Measurements from ENCODE around the gene ISM1. TPM values are rescaled to one million over a fixed set of nuclear protein-coding genes. Genes with fewer than 3 reads are reported as not detected.
A peak's percentile ranks its signal among the peaks of the same experiment; 100 is the strongest.

The ISM1 gene
- polyA plus RNA-seq, 1 donor, result 0.81 TPM

DNA sequence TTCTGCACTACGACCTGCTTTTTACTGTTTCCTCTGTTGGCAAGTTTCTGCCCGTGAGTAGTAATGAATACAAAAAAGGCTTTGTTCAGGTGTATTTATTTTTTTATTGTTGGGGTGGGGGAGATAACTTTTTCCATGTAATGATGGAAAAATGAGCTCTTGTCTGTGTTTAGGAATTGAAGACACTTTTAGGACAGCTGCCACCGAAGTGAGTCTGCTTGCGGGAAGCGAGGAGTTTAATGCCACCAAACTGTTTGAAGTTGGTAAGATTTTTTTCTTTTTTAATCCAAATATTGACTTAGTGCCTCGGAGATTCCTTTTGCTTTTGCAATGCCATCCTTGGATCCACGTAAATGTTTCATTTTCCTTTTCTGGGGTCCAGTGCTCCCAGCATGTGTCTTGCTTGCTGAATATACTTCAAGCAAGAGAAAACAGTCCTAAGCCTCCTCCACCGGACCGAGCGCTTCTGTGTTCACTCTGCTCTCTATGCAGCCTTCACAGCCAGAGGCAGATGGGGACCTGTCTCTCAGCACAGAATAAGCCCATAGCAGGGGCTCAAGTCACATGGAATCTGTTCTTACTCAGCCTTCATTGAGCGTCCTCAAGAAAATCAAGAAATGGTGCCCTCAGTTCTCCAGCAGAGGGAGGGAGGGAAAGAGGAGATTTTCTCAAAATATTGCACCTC is 71.3 kb downstream of the ISM1 start:
- Histone ChIP-seq H3K4me3 (ENCODE audit: low read length) (no peak overlapping the region), H3K27me3 (ENCODE audit: control insufficient read depth, insufficient read depth, low read length) (no peaks in the 10 kb centered on the region), H3K9me3 (ENCODE audit: control insufficient read depth, low read depth, low read length) (no peaks in the 10 kb centered on the region), H3K27ac (ENCODE audit: low read length) (peak overlapping the region; percentile 43), H3K36me3 (ENCODE audit: control insufficient read depth, insufficient read depth, low read length) (no peaks in the 10 kb centered on the region), H3K4me1 (ENCODE audit: control insufficient read depth, insufficient read depth, low read length) (peaks cover 28% of the 10 kb centered on the region)
- WGBS (ENCODE audit: insufficient coverage, low lambda C conversion rate), result no CpG with 5 or more reads among the region's 11 CpGs
- DNase-seq, result peak in 1 of 2 donors; percentile 54

DNA sequence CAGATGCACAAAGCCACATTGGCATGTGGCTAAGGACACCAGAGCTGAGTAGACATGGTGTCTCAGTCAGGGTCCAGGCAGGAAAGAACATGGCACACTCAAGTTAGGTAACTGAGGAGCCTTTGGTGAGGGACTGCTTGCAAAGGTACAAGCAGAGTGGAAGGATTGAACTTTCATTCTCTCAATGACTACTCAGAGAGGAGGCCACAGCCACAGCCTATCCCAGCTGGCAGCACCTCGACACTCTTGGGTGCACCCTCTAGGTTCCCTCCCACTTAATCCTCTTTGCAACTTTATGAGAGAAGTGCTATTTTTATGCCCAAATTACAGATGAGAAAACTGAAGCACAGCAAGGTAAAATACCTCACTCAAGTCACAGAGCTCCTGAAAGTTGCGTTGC is 73.4 kb downstream of the ISM1 start:
- Histone ChIP-seq H3K4me3 (ENCODE audit: low read length) (no peak overlapping the region), H3K27me3 (ENCODE audit: control insufficient read depth, insufficient read depth, low read length) (no peaks in the 10 kb centered on the region), H3K9me3 (ENCODE audit: control insufficient read depth, low read depth, low read length) (peaks cover 4% of the 10 kb centered on the region), H3K27ac (ENCODE audit: low read length) (no peak overlapping the region), H3K36me3 (ENCODE audit: control insufficient read depth, insufficient read depth, low read length) (no peaks in the 10 kb centered on the region), H3K4me1 (ENCODE audit: control insufficient read depth, insufficient read depth, low read length) (peaks cover 33% of the 10 kb centered on the region)
- no CpG with 5 or more reads among the region's 2 CpGs for WGBS (ENCODE audit: insufficient coverage, low lambda C conversion rate)
- no peak for DNase-seq

DNA sequence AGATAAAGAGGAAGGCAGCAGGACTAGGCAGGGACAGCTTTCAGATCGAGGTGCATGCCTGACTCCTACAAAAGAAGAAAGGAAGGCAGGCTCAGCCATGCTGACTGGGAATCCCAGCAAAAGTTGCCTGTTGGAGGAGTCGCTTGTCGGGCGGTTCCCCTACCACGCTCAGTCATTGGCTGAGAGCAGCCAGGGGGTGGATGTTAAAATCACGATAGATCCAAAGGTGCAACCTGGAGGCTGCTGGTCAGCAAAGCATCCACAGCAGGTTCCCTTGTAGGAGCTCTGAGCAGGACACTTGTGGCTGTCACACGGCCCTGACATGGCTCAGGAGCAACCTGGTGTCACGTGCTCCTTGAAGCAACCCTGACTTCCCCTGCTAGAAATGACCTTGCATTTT is 74.6 kb downstream of the ISM1 start:
- H3K4me3 ChIP-seq (ENCODE audit: low read length), result no peak overlapping the region
- DNase-seq, result no peak
- no peak overlapping the region for H3K27ac ChIP-seq (ENCODE audit: low read length)
- H3K9me3 ChIP-seq (ENCODE audit: control insufficient read depth, low read depth, low read length), result peaks cover 4% of the 10 kb centered on the region
- H3K4me1 ChIP-seq (ENCODE audit: control insufficient read depth, insufficient read depth, low read length), result peaks cover 30% of the 10 kb centered on the region
- no peaks in the 10 kb centered on the region for H3K27me3 ChIP-seq (ENCODE audit: control insufficient read depth, insufficient read depth, low read length)
- no CpG with 5 or more reads among the region's 8 CpGs for WGBS (ENCODE audit: insufficient coverage, low lambda C conversion rate)
- H3K36me3 ChIP-seq (ENCODE audit: control insufficient read depth, insufficient read depth, low read length), result no peaks in the 10 kb centered on the region

DNA sequence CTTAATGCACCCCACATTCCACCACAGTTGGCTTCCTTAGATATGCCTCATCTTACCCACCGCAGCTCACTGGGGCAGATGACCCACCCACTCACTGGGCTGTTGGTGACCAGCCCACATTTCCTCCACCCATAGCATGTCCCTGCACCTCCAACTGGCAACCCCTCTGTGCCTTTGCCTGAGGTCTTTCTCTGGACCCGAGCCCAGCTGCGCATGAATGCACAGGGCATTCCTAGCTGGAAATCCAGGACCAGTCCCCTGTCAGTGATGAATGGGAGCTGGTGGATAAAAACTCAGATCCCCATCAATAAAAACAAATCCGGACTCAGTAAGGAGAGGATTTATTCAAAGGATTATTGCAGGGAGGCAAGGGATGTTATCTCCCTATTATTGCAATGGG is 75.0 kb downstream of the ISM1 start:
- Histone ChIP-seq H3K4me3 (ENCODE audit: low read length) (no peak overlapping the region), H3K4me1 (ENCODE audit: control insufficient read depth, insufficient read depth, low read length) (peaks cover 26% of the 10 kb centered on the region), H3K9me3 (ENCODE audit: control insufficient read depth, low read depth, low read length) (peaks cover 4% of the 10 kb centered on the region), H3K36me3 (ENCODE audit: control insufficient read depth, insufficient read depth, low read length) (no peaks in the 10 kb centered on the region), H3K27me3 (ENCODE audit: control insufficient read depth, insufficient read depth, low read length) (no peaks in the 10 kb centered on the region), H3K27ac (ENCODE audit: low read length) (no peak overlapping the region)
- DNase-seq, result no peak
- no CpG with 5 or more reads among the region's 4 CpGs for WGBS (ENCODE audit: insufficient coverage, low lambda C conversion rate)

DNA sequence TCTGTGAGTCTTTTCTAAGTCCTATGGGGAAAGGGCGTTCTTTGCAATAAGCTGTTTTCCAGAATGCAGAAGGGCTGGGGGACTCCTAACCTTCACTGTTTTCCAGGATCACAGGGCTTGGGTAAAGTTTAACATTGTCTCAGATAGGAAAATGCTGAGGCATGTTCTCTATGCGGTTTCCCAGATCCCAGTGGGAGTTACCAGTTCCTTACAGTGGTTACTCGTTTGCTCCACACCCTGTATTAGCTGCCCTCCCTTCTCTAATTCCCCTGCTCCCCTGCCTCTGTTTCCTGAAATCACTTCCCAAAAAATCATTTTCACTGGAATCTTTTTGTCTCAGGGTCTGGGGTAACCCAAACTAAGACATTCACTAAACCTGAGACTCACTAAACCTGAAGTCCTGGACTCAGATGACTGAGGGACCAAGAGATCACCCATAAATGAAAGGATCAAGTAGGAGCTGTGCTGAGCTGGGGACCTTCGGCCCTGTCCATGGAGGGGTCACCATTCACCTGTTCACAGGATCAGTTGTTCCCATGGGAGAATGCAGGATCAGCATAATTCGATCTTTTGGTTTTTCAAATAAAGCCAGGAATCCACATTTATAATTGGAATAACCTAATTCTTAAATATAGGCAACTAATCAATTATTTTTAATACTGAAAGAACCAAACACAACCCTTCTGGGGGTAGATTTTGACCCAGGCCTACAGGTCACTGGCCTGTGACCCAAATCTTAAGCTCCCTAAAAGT is 76.2 kb downstream of the ISM1 start:
- peak overlapping the region; percentile 72 for H3K27ac ChIP-seq (ENCODE audit: low read length)
- DNase-seq, result peak; percentile 41 to 77

DNA sequence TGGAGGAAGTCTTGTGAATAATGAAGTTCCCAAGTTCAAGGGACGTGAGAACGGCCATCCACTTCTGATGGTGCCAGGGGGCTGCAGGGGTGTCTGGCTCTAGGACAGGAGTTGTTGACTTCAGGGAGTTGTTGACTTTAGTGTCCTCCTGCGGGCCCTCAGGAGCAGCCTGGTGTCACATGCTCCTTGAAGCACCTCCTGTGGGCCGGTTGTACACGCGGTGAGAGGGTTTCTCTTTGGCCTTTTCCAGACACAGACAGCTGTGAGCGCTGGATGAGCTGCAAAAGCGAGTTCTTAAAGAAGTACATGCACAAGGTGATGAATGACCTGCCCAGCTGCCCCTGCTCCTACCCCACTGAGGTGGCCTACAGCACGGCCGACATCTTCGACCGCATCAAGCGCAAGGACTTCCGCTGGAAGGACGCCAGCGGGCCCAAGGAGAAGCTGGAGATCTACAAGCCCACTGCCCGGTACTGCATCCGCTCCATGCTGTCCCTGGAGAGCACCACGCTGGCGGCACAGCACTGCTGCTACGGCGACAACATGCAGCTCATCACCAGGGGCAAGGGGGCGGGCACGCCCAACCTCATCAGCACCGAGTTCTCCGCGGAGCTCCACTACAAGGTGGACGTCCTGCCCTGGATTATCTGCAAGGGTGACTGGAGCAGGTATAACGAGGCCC is 77.8 kb downstream of the ISM1 start:
- Histone ChIP-seq H3K27me3 (ENCODE audit: control insufficient read depth, insufficient read depth, low read length) (no peaks in the 10 kb centered on the region), H3K36me3 (ENCODE audit: control insufficient read depth, insufficient read depth, low read length) (no peaks in the 10 kb centered on the region), H3K27ac (ENCODE audit: low read length) (no peak overlapping the region), H3K4me3 (ENCODE audit: low read length) (no peak overlapping the region), H3K4me1 (ENCODE audit: control insufficient read depth, insufficient read depth, low read length) (peaks cover 20% of the 10 kb centered on the region), H3K9me3 (ENCODE audit: control insufficient read depth, low read depth, low read length) (peaks cover 4% of the 10 kb centered on the region)
- WGBS (ENCODE audit: insufficient coverage, low lambda C conversion rate), result 100% methylated on average over 1 of the region's 29 CpGs
- DNase-seq, result no peak

More for the DNA sequence above, 76.2 kb downstream of the ISM1 start:
- Histone ChIP-seq H3K27me3 (ENCODE audit: control insufficient read depth, insufficient read depth, low read length) (no peaks in the 10 kb centered on the region), H3K9me3 (ENCODE audit: control insufficient read depth, low read depth, low read length) (peaks cover 4% of the 10 kb centered on the region), H3K36me3 (ENCODE audit: control insufficient read depth, insufficient read depth, low read length) (no peaks in the 10 kb centered on the region), H3K4me3 (ENCODE audit: low read length) (no peak overlapping the region), H3K4me1 (ENCODE audit: control insufficient read depth, insufficient read depth, low read length) (peaks cover 19% of the 10 kb centered on the region)
- WGBS (ENCODE audit: insufficient coverage, low lambda C conversion rate), result 24% methylated on average over 2 of the region's 5 CpGs

DNA sequence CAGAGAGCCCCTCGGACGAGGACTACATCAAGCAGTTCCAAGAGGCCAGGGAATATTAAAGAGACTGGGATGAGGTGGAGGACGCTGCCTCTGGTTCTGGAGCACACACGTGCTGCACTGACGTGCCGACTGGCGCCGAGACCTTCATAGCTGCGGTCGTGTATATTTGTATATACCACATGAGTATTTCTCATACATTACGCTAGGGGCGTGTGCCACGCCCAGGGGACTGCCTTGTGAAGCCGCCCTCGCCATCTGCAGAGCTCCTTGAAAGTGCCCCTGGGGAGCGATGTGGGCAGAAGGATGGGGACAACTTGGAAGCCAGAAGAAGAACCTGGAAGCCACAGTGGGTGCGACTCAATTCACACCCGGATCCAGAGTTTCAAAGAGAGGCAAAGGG is 78.3 kb downstream of the ISM1 start:
- WGBS (ENCODE audit: insufficient coverage, low lambda C conversion rate), result no CpG with 5 or more reads among the region's 18 CpGs
- Histone ChIP-seq H3K27ac (ENCODE audit: low read length) (no peak overlapping the region), H3K36me3 (ENCODE audit: control insufficient read depth, insufficient read depth, low read length) (no peaks in the 10 kb centered on the region), H3K9me3 (ENCODE audit: control insufficient read depth, low read depth, low read length) (peaks cover 4% of the 10 kb centered on the region), H3K27me3 (ENCODE audit: control insufficient read depth, insufficient read depth, low read length) (no peaks in the 10 kb centered on the region), H3K4me3 (ENCODE audit: low read length) (no peak overlapping the region), H3K4me1 (ENCODE audit: control insufficient read depth, insufficient read depth, low read length) (peaks cover 19% of the 10 kb centered on the region)
- no peak for DNase-seq

DNA sequence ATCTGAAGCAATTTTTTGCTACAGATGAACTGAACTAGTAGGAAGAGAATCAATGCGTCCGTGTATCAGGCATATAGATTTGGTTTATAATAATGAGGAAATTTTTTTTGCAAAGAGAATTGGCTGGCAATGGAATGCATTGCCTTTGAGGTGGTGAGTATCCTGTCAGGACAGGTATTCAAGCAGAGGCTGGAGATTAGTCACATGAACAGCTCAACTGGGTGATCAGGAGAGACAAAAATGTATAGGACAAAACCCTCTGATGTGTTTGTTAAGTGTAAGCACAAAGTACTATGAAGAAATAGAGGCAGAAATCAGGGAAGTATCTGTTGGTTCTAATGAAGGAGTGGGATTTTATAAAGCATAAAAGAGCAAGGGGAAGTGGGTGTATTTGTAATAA is 80.5 kb downstream of the ISM1 start:
- DNase-seq, result no peak
- Histone ChIP-seq H3K36me3 (ENCODE audit: control insufficient read depth, insufficient read depth, low read length) (no peaks in the 10 kb centered on the region), H3K4me3 (ENCODE audit: low read length) (no peak overlapping the region)

DNA sequence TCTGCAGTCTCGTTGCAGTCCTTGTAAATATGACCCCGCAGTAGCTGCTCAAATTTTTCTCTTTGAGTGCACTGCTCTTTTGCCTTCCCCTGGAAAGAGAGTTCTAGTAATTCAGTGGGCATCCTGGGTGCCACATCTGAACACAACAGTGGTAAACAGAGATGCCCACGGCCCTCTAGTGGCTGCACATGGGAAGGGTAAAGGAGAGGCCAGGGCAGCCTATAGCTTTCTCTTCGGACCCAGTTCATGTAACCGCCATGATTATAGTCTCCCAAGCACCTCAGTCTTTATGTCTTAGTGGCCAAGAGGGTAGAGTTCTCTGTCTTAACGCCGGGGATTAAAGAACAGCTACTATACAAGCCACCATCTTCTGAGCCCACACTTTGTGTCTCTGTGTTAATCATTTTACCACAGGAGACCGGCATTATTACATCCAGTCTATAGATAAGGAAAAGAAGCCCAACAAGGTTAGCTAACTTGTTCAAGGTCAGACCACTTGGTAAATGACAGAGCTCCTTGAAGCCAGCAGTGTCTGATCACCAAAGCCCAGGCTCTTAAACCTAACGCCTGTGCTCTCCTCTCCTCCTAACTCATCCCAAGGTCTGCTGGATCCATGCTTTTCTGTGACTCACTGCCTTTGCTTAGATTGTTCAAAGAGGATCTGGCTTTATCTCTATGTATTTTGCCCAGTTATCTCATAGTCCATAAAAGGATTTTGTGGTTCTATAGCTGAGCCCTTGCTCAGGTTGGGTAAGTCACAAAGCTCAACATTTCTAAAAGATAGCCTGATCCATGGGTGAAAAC is 81.8 kb downstream of the ISM1 start:
- DNase-seq, result peak in 1 of 2 donors; percentile 70
- Histone ChIP-seq H3K4me3 (ENCODE audit: low read length) (no peak overlapping the region), H3K36me3 (ENCODE audit: control insufficient read depth, insufficient read depth, low read length) (no peaks in the 10 kb centered on the region), H3K9me3 (ENCODE audit: control insufficient read depth, low read depth, low read length) (peaks cover 4% of the 10 kb centered on the region), H3K4me1 (ENCODE audit: control insufficient read depth, insufficient read depth, low read length) (peaks cover 16% of the 10 kb centered on the region), H3K27ac (ENCODE audit: low read length) (peak overlapping the region; percentile 54), H3K27me3 (ENCODE audit: control insufficient read depth, insufficient read depth, low read length) (no peaks in the 10 kb centered on the region)
- 100% methylated on average over 1 of the region's 9 CpGs for WGBS (ENCODE audit: insufficient coverage, low lambda C conversion rate)

More for the DNA sequence above, 80.5 kb downstream of the ISM1 start:
- WGBS (ENCODE audit: insufficient coverage, low lambda C conversion rate), result 100% methylated on average over 2 of the region's 2 CpGs
- Histone ChIP-seq H3K27ac (ENCODE audit: low read length) (no peak overlapping the region), H3K9me3 (ENCODE audit: control insufficient read depth, low read depth, low read length) (peaks cover 4% of the 10 kb centered on the region), H3K27me3 (ENCODE audit: control insufficient read depth, insufficient read depth, low read length) (no peaks in the 10 kb centered on the region), H3K4me1 (ENCODE audit: control insufficient read depth, insufficient read depth, low read length) (peaks cover 20% of the 10 kb centered on the region)

DNA sequence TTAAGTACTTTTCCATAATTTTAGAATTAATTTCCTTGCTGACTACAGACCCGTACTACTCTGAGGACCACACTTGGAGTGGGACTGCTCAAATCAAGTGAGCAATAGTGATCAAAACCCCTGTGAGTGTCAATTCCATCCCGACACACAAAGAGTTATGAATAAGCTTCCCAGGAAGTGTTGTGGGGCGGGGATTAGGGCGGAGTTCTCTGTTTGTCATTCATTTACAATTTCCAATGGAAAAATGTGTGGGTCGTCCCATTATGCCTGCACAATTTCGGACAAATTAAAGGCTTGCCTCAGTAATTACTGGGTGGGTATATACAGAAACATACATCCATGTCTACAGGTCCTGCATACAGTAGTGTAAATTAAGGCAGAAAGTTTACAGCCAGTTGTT is 84.2 kb downstream of the ISM1 start:
- Histone ChIP-seq H3K4me3 (ENCODE audit: low read length) (no peak overlapping the region), H3K27ac (ENCODE audit: low read length) (no peak overlapping the region), H3K36me3 (ENCODE audit: control insufficient read depth, insufficient read depth, low read length) (no peaks in the 10 kb centered on the region), H3K4me1 (ENCODE audit: control insufficient read depth, insufficient read depth, low read length) (peaks cover 19% of the 10 kb centered on the region), H3K27me3 (ENCODE audit: control insufficient read depth, insufficient read depth, low read length) (no peaks in the 10 kb centered on the region), H3K9me3 (ENCODE audit: control insufficient read depth, low read depth, low read length) (no peaks in the 10 kb centered on the region)
- DNase-seq, result no peak
- no CpG with 5 or more reads among the region's 6 CpGs for WGBS (ENCODE audit: insufficient coverage, low lambda C conversion rate)

All from large intestine (tissue), 3 donors.